Thyroid gland (tissue), 4 donors: ENCODE data around the gene PLEKHA7.

Source experiments
- POLR2A ChIP-seq, 2 donors: fragments of 450-650 bp; IDR thresholded peaks; one replicate each; pipeline ENCODE4 v1.6.1; 2017; ENCODE audit warnings: antibody characterized with exemption in 2 of 2, mild to moderate bottlenecking in 2 of 2, moderate library complexity in 1 of 2
- TF ChIP-seq, protein P1 (sequence below), 6 experiments: fragments of 200-600 bp in 3 of 6; fragments of 450-650 bp in 3 of 6; sonication (generic) in 3 of 6; IDR thresholded peaks; one replicate each; pipeline ENCODE4 v1.5.1; 2016 to 2019; ENCODE audit warnings: antibody characterized with exemption in 6 of 6, mild to moderate bottlenecking in 2 of 6, inconsistent platforms in 1 of 6, moderate library complexity in 1 of 6

DNA sequence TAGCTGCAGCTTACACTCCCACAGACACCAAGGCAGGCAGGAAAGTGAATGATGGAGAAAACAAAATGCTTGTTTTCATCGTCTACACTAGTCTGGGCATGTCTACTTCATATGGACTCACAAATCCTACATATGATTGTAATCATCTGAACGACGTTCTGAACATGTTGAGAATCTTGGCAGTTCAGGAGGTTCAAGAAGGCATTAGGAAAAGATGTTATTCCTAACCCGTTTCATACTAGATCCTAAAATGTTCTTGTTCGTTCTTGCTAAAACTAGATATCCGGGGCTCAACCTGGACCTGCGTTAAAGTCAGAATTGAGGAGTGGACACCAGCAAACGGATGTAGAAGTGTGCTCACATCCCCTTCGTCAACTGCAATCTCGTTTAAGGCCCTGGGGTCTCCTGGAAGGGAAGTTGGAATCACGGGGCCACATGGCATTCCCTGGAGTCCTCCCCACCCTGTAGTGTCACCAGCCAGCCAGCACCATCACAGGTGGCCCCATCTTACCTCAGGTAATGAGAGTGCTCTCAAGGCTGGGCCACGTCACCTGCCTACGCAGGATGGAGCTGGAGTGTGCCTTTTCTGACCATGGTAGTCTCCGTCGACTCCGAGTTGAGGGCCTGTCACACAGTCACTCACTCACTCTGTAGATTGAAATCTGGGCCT, 238.5 kb downstream of the PLEKHA7 start:
- no peak for TF ChIP-seq POLR2A (IDR thresholded peaks at IDR 0.05)
- TF ChIP-seq, protein P1, sequence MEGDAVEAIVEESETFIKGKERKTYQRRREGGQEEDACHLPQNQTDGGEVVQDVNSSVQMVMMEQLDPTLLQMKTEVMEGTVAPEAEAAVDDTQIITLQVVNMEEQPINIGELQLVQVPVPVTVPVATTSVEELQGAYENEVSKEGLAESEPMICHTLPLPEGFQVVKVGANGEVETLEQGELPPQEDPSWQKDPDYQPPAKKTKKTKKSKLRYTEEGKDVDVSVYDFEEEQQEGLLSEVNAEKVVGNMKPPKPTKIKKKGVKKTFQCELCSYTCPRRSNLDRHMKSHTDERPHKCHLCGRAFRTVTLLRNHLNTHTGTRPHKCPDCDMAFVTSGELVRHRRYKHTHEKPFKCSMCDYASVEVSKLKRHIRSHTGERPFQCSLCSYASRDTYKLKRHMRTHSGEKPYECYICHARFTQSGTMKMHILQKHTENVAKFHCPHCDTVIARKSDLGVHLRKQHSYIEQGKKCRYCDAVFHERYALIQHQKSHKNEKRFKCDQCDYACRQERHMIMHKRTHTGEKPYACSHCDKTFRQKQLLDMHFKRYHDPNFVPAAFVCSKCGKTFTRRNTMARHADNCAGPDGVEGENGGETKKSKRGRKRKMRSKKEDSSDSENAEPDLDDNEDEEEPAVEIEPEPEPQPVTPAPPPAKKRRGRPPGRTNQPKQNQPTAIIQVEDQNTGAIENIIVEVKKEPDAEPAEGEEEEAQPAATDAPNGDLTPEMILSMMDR (IDR thresholded peaks at IDR 0.05) = no peak
